ENCODE measurements around the gene PPP2R3A.

Gene PPP2R3A

DNA sequence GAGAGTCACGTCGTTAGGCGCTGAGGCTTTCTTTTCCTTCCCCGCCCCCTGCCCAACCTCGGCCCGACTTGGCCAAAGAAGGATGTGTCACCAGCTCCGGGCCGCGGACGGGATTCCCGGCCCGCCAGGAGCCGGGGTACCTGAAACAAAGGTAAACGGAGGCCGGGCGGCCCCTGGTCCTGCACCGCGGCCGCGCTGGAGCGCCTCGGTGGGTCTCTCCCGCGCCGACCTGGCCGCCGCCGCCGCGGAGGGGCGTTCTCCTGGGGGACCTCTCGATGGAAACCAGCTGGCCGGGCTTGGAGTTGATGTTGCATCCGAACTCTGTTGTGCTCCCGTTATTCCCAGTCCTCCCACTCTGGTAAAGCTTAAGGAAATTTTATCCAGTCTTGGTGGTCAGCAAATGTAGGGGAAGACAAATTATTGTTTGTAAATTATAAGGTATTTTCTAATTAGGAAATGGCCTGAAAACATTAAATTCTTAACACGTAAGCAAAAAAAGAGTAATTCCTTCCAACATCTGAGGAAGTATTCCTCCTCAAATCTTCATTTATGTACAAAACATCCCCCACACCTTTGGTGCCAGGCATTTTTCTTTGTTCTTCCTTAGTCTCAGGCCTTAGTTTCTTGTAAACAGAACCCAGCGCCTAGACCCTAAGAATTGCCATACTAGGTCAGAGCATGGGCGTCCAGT, 888 bp downstream of the PPP2R3A start:
- H3K4me3 Mint-ChIP-seq: peak overlapping the region; percentile 92
- H3K4me1 Mint-ChIP-seq: peaks cover 21% of the 10 kb centered on the region
- H3K9me3 Mint-ChIP-seq: peaks cover 20% of the 10 kb centered on the region
- TF ChIP-seq, protein P1, sequence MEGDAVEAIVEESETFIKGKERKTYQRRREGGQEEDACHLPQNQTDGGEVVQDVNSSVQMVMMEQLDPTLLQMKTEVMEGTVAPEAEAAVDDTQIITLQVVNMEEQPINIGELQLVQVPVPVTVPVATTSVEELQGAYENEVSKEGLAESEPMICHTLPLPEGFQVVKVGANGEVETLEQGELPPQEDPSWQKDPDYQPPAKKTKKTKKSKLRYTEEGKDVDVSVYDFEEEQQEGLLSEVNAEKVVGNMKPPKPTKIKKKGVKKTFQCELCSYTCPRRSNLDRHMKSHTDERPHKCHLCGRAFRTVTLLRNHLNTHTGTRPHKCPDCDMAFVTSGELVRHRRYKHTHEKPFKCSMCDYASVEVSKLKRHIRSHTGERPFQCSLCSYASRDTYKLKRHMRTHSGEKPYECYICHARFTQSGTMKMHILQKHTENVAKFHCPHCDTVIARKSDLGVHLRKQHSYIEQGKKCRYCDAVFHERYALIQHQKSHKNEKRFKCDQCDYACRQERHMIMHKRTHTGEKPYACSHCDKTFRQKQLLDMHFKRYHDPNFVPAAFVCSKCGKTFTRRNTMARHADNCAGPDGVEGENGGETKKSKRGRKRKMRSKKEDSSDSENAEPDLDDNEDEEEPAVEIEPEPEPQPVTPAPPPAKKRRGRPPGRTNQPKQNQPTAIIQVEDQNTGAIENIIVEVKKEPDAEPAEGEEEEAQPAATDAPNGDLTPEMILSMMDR (IDR thresholded peaks at IDR 0.05): no peak
- H3K27me3 Mint-ChIP-seq (ENCODE audit: low read depth, poor library complexity): no peaks in the 10 kb centered on the region
- H3K27ac Mint-ChIP-seq: peak overlapping the region; percentile 73
- H3K36me3 Mint-ChIP-seq (ENCODE audit: low read depth): peaks cover 27% of the 10 kb centered on the region
- peak; percentile 60 for DNase-seq

DNA sequence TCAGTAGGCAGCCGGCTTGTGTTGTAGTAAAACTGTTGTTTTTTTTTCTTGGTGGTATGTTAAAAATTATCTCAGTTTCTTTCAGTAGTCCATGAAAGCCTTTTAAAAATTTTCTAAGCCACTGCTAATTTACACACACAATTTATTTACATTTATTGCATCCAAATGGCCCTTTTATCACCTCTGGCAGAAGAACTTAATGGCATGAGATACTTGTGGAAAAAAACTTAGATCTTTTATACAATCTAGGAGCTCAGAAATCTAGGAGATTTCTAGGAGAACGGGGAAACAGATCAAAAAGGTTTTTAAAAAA, 1.4 kb downstream of the PPP2R3A start:
- peak overlapping the region; percentile 73 for H3K27ac Mint-ChIP-seq
- TF ChIP-seq, protein P1 (IDR thresholded peaks at IDR 0.05): no peak
- H3K4me3 Mint-ChIP-seq: peak overlapping the region; percentile 92
- peaks cover 15% of the 10 kb centered on the region for H3K9me3 Mint-ChIP-seq
- H3K4me1 Mint-ChIP-seq: peaks cover 21% of the 10 kb centered on the region
- peaks cover 25% of the 10 kb centered on the region for H3K36me3 Mint-ChIP-seq (ENCODE audit: low read depth)
- no peak for DNase-seq
- no peaks in the 10 kb centered on the region for H3K27me3 Mint-ChIP-seq (ENCODE audit: low read depth, poor library complexity)

DNA sequence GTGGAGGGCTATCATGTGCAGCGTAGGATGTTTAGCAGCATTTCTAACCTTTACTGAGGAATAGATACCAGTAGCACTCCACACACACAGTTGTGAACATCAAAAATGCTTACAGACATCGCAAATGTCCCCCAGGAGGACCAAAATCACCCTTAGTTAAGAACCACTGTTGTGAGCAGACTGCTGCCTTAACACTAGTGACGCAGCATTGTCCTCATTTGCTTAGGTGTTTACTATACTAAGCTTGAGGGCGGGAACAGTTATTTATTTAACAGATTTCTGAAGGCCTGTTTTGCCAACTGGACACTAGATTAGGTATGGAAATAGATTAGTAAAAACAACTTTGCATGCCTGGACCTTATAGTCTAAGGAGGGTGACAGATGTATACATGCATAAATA, 2.3 kb downstream of the PPP2R3A start:
- H3K9me3 Mint-ChIP-seq: peaks cover 10% of the 10 kb centered on the region
- H3K36me3 Mint-ChIP-seq (ENCODE audit: low read depth): peaks cover 25% of the 10 kb centered on the region
- H3K4me3 Mint-ChIP-seq: peak overlapping the region; percentile 92
- no peaks in the 10 kb centered on the region for H3K27me3 Mint-ChIP-seq (ENCODE audit: low read depth, poor library complexity)
- peak overlapping the region; percentile 4 for H3K27ac Mint-ChIP-seq
- peaks cover 21% of the 10 kb centered on the region for H3K4me1 Mint-ChIP-seq
- DNase-seq: no peak
- TF ChIP-seq, protein P1 (IDR thresholded peaks at IDR 0.05): no peak

DNA sequence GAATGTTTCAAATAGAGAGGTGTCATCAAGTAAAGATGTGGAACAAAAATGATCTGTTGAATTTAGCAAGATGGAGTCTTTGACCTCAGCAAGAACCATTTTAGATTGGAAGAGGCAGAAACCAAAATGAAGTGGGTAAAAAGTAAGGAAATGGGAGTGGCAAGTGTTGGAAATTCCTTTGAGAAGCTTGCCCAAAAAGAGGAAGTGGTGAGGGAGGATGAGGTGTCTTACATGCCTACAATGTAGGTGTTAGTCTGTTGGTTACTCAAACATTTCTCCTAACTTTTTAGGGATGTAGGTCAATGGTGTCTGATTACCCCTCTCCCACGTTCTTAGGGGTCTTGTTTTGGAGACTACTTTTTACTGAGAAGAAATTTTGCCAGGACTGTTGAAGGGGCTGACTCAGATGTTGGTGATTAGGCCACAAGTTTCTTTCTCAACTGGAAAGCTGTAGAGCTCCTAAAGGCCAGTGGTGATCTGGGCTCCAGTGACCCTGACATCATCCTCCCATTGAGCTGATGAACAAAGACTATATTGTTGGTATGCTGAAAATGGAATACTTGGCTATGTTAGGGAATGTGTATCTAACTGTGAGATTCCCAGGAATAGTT, 5.1 kb downstream of the PPP2R3A start:
- Mint-ChIP-seq H3K4me3 (no peak overlapping the region), H3K4me1 (peaks cover 42% of the 10 kb centered on the region), H3K9me3 (peaks cover 10% of the 10 kb centered on the region), H3K36me3 (ENCODE audit: low read depth) (peaks cover 25% of the 10 kb centered on the region), H3K27me3 (ENCODE audit: low read depth, poor library complexity) (peaks cover 3% of the 10 kb centered on the region), H3K27ac (no peak overlapping the region)
- DNase-seq: no peak
- TF ChIP-seq, protein P1 (IDR thresholded peaks at IDR 0.05): no peak

DNA sequence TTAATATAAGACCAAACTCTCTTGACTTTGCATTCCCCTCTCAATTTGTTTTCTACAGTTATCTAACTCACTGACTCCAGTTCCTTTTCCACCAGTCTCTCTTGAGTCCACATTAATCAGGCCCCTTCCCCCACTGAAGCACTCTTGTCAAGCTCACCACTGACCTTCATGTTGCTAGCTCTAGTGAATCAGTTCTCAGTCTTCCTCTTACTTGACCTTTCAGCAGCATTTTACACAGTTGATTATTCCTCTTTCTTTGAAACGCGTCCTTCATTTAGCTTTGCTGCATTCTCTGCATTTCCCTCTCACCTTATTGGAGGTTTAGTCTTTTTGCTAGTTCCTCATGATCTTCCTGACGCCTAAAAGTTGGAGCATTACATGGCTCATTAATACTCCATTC, 8.3 kb downstream of the PPP2R3A start:
- Mint-ChIP-seq H3K4me1 (peaks cover 21% of the 10 kb centered on the region), H3K36me3 (ENCODE audit: low read depth) (peaks cover 22% of the 10 kb centered on the region), H3K9me3 (peaks cover 10% of the 10 kb centered on the region), H3K27ac (no peak overlapping the region), H3K4me3 (peak overlapping the region; percentile 41), H3K27me3 (ENCODE audit: low read depth, poor library complexity) (peaks cover 3% of the 10 kb centered on the region)
- no peak for DNase-seq
- TF ChIP-seq, protein P1 (IDR thresholded peaks at IDR 0.05): no peak

DNA sequence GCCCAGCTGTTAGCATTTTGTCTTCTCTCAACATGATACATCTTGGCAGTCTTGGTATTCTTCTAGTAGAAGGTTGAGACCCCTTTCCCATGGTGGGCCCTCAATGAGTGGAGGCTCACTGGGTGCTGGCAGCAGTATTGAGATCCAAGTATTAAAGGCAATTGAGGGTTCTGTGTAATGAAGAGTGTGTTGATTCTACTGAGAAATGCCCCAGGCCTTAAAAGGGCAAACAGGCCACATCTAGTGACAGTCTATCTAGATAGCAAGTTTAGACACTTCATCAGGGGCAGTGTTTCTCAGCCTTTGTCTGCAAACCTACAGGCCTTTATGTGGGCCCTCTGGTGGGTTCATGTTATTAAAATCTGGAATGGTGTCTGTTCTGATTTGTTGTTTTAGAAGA, 9.5 kb downstream of the PPP2R3A start:
- no peak overlapping the region for H3K4me3 Mint-ChIP-seq
- peaks cover 5% of the 10 kb centered on the region for H3K9me3 Mint-ChIP-seq
- no peak for DNase-seq
- TF ChIP-seq, protein P1 (IDR thresholded peaks at IDR 0.05): no peak
- H3K27me3 Mint-ChIP-seq (ENCODE audit: low read depth, poor library complexity): peaks cover 3% of the 10 kb centered on the region
- peaks cover 23% of the 10 kb centered on the region for H3K36me3 Mint-ChIP-seq (ENCODE audit: low read depth)
- peak overlapping the region; percentile 96 for H3K27ac Mint-ChIP-seq
- H3K4me1 Mint-ChIP-seq: peaks cover 21% of the 10 kb centered on the region
